ENCODE measurements around the gene PLA2G2C.

DNA sequence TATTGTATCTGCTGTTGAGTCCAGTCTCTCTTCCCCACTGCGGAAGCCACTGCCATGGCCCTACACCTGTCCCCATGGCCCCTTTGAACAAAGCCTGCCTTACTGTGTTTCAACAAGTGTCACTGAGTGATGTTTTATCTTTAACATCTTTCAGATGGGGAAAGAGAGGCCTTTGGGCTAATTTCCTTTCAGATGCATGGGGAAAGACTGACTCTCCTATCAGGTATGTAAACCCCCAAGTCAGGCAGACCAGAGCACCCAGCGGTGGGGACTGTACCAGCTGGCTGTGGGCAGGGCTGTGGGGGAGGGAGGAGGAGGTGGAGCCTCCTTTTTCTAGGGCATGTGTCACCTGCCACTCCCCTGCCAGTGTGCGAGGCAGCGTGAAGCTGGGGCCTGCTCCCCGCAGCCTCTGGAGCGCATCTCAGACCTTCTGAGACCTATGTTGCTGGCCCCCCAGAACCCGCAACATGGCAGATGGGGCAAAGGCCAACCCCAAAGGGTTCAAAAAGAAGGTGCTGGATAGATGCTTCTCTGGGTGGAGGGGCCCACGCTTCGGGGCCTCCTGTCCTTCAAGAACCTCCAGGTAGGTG lies 47.3 kb downstream of the PLA2G2C start, which contains the start of gene PLA2G2F:
- TF ChIP-seq, protein P1, sequence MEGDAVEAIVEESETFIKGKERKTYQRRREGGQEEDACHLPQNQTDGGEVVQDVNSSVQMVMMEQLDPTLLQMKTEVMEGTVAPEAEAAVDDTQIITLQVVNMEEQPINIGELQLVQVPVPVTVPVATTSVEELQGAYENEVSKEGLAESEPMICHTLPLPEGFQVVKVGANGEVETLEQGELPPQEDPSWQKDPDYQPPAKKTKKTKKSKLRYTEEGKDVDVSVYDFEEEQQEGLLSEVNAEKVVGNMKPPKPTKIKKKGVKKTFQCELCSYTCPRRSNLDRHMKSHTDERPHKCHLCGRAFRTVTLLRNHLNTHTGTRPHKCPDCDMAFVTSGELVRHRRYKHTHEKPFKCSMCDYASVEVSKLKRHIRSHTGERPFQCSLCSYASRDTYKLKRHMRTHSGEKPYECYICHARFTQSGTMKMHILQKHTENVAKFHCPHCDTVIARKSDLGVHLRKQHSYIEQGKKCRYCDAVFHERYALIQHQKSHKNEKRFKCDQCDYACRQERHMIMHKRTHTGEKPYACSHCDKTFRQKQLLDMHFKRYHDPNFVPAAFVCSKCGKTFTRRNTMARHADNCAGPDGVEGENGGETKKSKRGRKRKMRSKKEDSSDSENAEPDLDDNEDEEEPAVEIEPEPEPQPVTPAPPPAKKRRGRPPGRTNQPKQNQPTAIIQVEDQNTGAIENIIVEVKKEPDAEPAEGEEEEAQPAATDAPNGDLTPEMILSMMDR (IDR thresholded peaks at IDR 0.05): no peak
- TF ChIP-seq ZFX (IDR thresholded peaks at IDR 0.05; ENCODE audit: borderline replicate concordance): no peak
